GM20431 (cell line): ENCODE data around the gene IL1B.

Experiments
- in situ Hi-C: fragments of 300-500 bp; cut with MseI, MboI; formaldehyde crosslinking; loops from one replicate; pipeline ENCODE4 v1.15.0; 2020; ENCODE audit warnings: low sequenced_read_pairs; ENCODE audit not compliant: unreplicated experiment

IL1B gene

DNA sequence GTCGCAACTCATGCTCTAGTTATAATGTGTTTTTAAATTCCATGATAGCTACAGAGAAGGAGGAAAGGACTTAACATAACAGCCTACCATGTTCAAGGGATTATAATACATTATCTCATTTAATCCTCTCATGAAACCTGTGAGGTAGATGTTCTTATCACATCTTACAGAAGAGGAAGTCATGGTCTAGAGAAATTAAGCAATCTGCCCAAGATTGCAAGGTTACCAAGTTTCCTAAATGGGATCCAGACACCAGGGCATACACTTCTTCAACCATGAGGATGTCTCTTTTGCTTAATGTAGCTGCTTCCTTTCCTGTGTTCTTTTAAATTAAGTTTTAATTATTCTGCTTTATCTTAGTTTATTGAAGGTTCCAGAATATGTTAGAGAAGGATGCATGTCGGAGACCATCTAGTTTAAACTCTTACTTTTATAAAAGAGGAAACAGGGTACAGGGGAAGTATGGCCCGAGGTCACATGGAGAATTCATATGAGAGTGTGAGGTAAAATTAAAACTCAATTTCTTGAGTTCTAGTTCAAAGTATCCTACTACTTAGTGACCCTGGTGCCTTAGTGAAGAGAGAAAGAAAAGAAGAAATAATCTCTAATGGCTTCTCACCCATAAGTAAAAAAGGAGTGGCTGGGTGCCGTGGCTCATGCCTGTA is 48.7 kb downstream of the IL1B start:
- in situ Hi-C loops: no loop called here

DNA sequence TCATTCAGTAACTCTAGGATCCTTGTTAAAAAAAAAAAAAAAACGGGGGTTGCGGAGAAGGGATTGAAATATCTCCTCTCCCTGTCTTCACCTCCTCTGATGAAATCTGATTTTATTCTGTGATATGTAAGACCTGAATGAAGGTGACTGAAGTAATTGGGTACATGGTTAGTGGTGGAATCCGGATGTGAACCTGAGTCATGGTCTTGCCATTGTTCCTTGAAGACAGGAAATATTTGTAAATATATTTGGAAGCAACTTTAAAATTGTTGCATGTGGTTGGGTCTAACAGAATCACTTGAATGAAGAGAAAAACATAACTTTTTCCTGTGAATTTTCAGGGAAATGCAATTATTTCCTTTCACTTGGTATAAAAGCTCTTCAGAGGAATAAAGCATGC is 49.3 kb downstream of the IL1B start:
- in situ Hi-C loops: no loop called here

DNA sequence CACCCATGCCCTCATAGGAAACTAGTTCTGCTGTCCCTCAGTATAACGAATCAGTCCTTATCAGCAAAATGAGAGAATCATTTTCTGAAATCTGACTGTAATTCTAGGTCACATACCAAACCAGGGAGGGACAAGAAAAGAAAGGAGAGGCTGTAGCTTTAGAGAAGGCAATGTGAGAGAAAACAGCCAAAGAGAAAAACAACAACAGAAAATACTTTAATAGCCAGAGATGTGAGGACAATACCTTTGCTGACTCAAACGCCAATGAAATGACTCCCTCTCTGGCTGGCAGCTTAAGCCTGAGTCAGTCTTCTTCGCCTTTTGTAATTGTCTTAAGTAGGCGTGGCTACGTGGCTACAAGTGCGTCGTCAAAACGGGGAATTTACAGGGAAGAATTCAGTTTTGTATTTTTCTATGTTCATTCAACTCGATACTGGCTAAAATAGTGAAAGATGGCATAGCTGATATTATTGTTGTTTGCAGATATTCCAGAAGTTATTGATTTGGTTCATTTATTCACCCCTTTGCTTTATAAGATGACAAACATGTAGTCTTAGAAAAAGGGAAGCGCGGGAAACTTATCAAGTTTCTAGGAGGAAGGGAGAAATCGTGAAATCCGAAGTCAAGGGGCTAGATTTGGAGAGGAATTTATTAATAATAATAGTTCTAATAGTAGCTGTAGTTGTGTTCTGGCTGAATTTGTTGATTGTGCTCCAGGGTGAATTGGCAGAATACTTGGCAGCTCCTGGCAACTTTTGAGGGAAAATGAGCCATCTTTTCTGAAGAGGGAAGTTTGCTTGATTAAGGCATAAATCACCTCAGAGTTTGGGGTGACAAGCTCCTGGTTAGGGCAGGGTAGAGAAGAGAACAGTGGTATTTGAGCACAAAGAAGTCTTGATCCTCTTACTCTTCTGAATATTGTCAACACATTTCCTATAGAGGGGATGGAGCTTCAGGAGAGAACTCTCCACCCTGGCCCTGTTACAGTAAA is 52.1 kb downstream of the IL1B start, which contains the start of gene IL1A:
Gene IL1A, minus strand, starts transcription at position 295 of the 991 bp plus-strand sequence. CDS start 723 bp downstream, outside the sequence.
- in situ Hi-C loops: no loop called here

DNA sequence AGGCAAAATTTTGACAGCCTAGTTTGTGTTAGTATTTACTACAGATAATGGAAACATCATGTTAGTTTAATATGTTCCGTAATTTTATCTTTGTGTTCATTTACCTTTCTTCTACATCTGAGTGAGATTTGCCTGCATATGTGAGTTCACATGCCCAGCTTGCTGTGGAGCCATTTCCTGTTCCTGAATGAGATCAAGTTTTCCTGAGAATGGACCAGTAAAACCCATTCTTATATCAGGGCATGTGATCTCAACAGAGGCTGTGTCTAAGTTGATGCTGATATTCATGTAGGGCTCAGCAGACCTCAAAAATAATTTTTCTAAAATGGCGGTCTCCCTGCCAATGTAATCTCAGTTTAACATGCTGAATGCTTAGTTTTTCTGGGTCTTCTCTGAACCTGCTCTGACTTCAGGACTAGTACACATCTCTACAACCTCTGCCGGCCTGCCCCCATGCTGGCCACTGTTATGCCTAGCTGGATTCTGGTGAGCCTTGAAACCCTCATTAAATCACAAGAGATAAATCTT is 53.3 kb downstream of the IL1B start:
- in situ Hi-C loops: no loop called here

DNA sequence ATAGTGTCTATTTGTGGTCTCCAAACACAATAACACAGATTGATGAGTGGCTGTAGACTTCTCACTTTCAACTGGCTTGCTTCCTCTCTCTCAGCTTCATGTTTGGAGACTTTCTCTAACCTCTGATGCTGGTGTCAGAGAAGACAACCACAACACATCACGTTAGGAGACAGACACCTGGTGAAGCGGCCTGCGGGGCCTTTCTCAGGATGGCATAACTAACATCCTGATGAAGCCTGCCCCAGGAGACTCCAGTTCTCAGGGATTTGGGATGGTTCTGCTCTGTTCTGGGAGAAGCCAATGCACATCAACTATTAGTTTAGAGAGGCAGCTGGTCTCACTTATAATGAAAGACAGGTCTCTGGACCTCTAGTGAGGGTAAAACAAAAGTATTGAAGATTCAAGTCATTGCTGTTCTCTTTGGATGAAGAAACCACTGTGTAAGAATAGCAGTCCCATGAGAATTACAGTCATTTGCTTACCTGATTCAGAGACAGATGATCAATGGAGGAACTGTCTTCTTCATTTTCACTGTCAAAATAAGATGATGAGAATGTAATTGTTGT is 54.3 kb downstream of the IL1B start:
- in situ Hi-C loops: no loop called here
